HG03066 (cell line): Measurements from ENCODE around the gene TNRC6B.
"Not testable (repeated sequence)": the region's sequence is repeated elsewhere in the genome, so short reads cannot be mapped to it uniquely, and the experiment has no call there.

Source experiments
- ATAC-seq: cut with Tn5 transposase; IDR thresholded peaks from one replicate; pipeline ENCODE4 v1.9.1; 2021; ENCODE audit warnings: low read depth; ENCODE audit not compliant: unreplicated experiment

The TNRC6B gene, protein sequence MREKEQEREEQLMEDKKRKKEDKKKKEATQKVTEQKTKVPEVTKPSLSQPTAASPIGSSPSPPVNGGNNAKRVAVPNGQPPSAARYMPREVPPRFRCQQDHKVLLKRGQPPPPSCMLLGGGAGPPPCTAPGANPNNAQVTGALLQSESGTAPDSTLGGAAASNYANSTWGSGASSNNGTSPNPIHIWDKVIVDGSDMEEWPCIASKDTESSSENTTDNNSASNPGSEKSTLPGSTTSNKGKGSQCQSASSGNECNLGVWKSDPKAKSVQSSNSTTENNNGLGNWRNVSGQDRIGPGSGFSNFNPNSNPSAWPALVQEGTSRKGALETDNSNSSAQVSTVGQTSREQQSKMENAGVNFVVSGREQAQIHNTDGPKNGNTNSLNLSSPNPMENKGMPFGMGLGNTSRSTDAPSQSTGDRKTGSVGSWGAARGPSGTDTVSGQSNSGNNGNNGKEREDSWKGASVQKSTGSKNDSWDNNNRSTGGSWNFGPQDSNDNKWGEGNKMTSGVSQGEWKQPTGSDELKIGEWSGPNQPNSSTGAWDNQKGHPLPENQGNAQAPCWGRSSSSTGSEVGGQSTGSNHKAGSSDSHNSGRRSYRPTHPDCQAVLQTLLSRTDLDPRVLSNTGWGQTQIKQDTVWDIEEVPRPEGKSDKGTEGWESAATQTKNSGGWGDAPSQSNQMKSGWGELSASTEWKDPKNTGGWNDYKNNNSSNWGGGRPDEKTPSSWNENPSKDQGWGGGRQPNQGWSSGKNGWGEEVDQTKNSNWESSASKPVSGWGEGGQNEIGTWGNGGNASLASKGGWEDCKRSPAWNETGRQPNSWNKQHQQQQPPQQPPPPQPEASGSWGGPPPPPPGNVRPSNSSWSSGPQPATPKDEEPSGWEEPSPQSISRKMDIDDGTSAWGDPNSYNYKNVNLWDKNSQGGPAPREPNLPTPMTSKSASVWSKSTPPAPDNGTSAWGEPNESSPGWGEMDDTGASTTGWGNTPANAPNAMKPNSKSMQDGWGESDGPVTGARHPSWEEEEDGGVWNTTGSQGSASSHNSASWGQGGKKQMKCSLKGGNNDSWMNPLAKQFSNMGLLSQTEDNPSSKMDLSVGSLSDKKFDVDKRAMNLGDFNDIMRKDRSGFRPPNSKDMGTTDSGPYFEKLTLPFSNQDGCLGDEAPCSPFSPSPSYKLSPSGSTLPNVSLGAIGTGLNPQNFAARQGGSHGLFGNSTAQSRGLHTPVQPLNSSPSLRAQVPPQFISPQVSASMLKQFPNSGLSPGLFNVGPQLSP (N-terminal part only)

DNA sequence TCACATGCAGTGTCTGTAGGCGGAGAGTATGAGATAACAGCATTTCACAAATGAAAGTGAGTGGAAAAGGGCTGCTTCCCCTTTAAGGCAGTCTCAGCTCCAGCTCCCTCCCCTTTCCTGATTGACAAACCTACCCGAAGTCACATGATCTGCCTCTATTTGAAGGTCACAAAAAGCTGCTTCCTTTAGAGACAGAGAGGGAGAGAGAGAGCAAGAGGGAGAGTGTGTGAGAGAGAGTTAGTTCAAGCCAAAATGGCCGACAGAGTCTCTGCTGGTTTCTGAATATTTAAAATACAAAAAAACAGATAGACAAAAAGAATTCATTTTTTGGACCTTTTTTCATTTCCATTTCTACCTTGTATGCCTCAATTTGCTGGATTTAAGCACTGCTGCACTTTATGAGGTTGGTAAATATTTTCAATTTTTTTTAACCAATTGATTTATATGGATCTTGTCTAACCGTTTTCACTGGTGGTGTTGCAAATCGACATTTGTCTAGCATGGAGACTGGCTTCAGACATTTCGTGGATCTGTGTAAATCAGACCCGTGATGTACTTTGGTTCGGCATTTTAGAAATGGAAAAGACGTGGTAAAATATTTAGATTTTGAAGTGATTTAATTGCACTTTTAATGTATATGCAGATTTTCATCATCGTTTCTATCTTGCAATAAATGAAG lies at the start of gene TNRC6B:
TNRC6B (plus strand) TSS at position 188 of the 679 bp plus-strand sequence; CDS start at position 399, 211 bp downstream.
- peak; percentile 83 for ATAC-seq

DNA sequence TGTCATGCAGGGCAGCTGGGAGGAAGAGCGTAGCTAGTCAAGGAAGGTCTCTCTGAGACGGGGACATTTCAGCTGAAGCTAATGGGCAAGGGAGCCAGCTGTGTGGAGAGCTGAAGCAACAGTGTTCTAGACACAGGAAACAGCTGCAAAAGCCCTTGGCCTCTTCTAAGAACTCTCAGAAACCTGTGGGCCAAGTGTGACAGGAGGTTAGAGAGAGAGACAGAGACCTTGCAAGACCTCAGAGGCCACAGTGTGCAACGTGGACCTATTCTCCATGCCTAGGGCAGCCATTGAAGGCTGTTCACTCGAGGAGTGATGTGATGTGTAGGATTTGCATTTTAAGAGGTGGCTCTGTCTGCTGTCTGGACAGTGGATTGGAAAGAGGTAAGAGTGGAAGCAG lies 48.7 kb upstream of the TNRC6B start:
- no peak for ATAC-seq

DNA sequence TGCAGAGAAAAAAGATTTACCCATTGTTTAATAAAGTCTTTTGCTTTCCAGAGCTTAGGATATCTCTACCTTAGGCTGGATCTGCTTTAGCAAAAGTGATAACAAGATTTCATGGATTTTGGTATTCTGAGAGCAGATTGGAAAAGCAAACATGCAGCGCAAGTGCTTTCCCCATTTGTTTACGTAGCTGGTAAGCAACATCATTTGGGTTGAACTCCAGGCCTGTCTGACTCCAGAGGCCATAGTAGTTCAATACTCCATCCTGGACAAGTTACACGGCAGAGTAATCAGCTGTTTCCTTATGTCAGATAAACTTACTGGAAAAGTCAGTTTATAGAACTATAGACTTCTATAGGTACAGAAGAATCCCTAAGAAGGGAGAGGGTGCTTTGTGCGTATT lies 40.6 kb upstream of the TNRC6B start:
- ATAC-seq: no peak

DNA sequence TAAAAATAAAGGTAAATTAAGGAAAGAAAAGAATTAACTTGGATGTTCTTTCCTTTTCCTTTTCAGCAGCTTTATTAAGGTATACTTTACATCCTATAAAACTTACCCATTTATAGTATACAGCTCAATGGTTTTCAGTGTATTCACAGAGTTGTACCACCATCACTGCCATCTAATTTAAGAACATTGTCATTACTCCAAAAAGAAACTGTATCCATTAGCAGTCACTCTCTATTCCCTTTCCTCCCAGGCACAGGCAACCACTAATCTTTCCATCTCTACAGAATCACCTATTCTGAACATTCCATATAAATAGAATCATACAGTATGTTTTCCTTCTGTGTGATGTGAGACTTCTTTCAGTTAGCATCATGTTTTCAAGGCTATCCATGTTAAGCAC lies 38.9 kb upstream of the TNRC6B start:
- ATAC-seq: no peak

DNA sequence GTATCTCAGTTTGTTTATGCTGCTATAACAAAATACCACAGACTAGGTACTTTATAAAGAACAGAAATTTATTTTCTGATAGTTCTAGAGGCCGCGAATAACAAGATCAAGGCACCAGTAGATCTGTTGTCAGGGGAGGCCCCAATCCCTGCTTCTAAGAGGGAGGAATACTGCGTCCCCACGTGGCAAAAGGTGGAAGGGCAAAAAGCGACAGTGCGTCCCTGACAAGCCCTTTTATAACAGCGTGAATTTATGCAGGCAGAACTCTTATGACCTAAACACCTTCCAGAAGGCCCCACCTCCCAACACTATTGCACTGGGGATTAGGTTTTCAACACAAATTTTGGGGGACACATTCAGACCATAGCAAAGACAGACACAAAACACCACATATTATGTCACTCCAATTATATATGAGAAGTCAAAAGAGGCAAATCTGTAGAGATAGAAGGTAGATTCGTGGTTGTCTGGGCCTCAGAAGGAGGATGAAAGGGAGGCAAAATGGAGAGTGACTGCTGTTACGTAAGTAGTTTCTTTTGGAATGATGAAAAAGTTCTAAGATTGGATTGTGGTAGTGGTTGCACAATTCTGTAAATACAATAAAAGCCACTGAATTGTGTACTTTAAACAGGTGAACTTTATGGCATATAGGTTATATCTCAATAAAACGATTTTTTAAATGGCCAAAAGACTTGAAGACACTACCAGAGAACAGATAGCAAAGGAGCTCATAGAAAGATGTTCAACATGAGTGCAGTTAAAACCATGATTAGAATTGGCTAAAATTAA lies 30.1 kb upstream of the TNRC6B start:
- no peak for ATAC-seq

DNA sequence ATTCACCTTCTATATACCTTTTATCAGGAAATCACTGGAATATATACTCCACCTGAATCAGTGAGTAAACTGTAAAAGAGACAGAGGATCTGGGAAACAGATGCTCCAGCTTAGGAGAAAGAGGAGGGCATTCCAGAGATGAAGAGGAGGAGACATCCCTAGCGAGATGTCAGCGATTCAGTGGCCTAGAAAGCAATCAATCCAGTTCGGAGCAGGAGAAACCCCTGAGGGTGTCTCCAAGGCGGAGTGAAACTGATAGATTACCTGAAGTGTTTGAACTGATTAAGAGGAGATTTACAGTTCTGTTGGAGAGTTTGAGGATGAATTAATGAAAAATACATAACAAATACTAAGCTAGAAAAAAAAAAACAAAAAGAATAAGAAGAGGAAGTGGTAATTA lies 24.5 kb upstream of the TNRC6B start:
- no peak for ATAC-seq

DNA sequence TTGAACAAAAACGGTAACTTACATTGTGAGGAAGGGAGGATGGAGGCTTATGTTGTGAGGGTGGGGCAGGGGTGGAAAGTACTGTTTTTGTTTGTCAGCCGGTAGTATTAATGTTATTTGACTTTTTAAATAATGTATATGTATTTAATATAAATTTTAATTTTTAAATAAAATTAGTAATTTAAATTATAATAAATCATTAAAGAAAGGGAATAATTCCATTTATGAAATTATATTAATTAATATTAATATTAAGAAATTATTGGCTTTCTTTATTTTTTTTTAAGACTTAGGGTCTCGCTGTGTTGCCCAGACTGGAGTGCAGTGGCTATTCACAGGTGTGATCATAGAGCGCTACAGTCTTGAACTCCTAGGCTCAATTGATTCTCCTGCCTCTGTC lies 24.0 kb upstream of the TNRC6B start:
- no peak for ATAC-seq

DNA sequence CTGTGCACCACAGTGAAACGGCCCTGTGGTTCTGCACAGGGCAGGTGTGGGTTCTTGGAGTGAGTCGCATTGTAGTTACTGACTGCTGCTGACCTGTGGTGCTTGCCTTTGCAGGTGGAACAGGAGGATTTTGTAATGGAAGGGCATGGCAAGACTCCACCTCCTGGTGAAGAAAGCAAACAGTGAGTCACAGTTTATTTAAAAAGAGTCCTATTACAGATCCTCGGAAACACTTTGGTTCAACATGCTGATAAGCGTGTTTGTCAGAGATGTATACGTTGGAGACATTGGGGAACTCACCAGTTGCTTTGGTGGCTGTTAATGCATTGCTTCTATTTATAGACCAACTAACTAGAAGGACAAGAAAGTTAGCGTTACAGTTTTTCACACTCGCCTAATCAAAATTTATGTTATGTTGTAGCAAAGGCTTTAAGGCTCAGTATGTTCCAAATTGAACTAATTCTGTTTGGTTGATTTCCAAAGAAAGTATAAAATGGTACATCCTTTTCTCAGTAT lies 21.7 kb upstream of the TNRC6B start:
- ATAC-seq: no peak

DNA sequence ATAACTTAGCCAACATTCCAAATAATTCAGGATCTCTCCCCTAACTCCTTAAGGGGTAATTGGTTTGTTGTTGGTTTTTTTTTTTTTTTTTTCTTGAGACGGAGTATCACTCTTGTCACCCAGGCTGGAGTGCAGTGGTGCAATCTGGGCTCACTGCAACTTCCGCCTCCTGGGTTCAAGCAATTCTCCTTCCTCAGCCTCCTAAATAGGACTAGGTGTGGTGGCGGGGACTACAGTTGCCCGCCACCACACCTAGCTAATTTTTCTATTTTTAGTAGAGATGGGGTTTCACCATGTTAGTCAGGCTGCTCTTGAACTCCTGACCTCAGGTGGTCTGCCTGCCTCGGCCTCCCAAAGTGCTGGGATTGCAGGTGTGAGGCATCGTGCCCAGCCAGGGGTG lies 21.0 kb upstream of the TNRC6B start:
- not testable (repeated sequence) for ATAC-seq

DNA sequence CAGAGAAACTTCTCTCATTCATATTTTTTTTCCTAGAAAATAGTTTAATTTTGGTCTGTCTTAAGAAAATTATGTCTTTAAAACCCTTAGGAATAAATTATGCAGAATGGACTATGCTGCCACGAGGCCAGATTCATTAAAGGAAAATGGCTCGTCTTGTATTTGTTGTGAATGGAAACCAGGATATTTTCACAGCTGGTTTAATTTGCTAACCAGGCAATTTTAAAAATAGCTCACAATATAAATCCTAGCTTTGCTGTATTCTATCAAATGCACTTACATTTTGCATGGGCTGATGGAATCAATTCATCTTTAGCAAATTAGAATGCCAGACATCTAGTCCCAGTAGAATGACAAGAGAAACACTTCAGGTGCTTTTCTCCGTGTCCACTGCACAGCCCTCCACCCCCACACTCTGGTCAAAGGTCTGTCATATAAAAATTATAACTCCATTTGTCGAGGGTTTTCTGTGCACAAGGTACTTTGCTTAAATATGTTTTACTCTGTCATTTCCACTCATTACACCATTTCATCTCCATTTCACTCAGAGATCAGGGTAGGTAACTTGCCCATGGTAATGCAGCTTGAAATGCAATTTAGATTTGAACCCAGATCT lies 20.3 kb upstream of the TNRC6B start:
- no peak for ATAC-seq

DNA sequence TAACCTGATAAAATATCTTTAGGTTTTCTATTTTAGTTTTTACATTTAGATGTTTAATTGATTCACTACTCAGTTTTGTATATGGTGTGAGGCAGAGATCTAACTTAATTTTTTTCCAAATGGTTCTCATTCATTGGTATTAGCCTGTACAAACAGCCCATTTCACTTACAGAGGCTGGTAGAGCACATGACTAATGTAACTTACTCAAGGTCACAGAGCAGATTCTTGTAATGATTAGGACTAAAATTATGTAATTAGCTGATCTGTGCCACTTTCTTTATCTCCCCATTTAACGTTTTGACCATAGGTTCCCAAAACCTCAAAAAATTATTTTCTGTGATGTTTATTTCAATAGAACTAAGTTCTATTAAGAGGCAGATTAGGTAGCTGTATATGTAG lies 16.5 kb upstream of the TNRC6B start:
- ATAC-seq: no peak

DNA sequence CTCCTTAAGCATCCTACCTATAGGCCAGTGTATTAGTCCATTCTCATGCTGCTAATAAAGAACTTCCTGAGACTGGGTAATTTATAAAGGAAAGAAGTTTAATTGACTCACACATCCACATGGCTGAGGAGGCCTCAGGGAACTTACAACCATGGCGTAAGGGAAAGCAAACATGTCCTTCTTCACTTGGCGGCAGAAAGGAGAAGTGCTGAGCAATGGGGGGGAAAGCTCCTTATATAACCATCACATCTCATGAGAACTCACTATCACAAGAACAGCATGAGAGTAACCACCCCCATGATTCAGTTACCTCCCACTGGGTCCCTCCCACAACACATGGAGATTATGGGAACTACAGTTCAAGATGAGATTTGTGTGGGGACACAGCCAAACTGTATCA lies 12.2 kb upstream of the TNRC6B start:
- not testable (repeated sequence) for ATAC-seq

DNA sequence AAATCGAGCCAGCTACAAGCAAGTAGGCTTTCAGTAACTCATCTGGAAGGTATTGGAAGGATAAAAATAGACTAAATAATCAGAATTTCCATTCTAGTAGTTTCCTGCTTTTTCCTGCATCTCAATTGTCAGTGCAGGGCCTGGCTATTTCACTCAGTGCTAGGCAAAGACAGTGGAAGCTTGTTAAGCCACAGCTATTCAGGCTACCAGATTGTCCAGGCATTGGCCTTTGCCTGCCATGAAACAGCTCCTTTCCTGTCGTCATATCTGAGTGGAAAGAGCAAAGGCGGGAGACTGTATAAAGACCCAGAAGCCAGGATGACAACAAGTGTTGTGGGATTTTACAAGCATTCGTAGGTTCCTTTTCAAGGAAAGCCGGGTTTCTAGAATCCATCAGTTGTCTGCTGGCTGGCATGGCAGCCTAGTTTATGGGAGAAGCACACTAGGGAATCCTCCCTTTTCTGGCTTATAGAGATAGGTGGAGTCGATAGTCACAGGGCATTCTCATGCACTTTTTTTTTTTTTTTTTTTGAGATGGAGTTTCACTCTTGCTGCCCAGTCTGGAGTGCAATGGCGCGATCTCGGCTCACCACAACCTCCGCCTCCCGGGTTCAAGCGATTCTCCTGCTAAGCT lies 2.0 kb upstream of the TNRC6B start:
- no peak for ATAC-seq

DNA sequence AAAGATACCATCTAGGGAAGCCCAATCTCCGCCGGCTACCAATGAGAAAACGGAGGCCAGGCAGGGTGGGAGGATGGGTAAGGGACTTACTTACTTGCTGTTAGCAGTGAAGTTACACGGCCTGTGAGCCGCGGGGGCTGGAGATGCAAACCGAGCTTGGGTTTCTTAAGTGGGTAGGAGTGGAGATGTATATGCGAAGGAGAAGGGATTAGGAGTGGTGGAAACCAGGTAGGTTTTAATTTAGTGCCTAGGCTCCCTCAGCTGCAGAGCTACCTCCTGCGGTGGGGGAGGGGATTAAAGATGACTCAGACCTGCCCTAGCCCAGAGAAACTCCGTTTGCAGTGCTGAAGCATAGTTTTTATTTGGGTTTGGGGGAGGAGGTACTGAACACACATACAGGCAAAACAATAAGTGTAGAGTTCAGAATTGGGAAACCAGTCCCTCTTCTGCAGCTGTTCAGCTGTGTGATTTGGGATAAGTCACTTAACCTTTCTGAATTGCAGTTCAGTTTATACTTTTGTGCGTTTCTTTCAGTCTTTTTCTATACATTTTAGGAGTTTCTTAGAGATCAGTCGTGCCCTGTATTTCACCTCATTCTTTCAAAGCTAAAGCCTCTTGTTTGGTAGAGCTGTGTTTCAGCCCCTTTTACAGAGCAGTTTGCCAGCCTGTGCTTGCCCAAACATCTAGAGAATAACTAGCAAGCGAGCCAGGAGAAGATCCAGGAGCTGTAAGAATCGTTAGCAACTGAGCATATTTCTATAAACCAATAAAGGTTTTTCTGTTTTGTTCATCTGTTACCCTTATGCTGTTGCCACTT lies 596 bp upstream of the TNRC6B start:
- no peak for ATAC-seq

DNA sequence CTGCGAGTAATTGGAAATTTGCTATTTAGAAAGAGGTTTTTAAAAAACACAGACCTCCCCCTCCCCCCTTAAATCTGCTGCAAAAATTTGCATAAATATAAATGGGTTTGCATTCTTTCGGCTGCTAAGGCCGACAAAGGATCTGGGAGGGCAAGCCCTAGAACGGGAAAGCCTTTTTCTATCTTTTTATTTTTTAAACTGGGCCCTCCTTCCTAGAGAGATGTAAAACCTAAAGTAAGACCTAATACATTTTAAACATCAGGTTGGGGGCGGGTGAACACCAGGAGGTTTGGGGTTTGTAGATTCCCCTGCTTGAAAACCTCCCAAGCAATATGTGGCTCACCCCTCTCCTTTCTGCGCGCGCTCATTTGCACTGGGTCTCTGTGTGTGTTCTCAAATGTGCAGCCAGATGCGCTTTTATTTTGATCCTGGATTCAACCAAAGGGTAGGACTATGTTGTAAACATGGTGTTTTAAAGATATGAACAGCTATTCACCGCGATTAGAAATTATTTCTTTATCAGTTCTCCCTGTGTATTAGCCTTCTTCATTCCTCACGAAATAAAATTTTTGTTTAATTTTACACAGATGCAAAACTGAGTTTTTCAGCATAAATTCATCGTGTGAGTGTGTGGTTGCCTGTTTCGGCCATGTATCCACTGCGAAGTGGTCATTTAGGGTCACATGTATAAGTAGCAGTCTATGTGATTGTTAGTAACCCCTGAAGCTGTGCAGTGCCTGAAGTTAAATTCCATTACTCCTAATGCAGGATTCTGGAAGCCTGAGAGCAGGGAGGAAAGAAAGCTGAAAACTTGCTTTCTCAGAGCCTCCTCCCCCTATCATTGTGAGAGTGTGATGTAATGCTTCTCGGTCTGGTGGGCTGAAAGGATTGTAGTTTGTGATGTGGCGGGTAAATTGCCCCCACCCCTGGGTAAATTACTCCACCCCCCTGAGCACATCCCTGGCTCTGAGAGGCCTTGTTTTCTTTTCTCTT lies 988 bp downstream of the TNRC6B start:
- ATAC-seq: no peak

DNA sequence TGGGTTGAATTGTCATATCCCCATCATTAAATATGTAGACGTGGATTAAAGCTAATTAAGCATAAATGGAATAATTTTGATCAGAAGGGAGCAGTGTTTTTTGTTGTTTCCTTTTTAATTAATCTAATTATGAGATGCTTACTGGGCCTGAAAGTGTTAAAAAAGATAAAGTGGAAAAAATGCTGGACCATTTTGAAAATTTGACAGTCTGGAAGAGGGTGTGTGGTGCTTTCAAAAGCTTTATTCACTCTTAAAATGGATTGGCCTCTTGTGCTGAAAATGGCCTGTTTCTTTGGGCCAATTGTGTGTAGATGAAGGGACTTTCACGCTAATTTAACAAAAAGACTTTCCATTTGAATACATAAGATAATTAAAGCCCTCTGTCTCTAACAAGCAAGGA lies 1.8 kb downstream of the TNRC6B start:
- ATAC-seq: no peak
